GM12878 (cell line): ENCODE results near the gene RNASE12. TPM values are rescaled to one million over a fixed set of nuclear protein-coding genes. Genes with fewer than 3 reads are reported as not detected.

Source experiments
- ATAC-seq: fragments of 200-7000 bp; cut with Tn5 transposase; 3 replicates; pipeline ENCODE4 v1.9.1; 2020; ENCODE audit warnings: mild to moderate bottlenecking, moderate library complexity
- BruUV-seq: library from RNA; stranded (reverse); fragments of 400-500 nt; replicated peaks from 2 replicates; lab custom pipeline; 2021; lab: Mats Ljungman, UMichigan
- CTCF ChIA-PET: fragments of 300-600 bp; sonication (Branson Sonifier 250); formaldehyde crosslinking; extraction: SDS; loops from one replicate; lab custom pipeline; 2021; ENCODE audit warnings: inconsistent platforms; lab: Yijun Ruan, JAX
- POLR2A ChIA-PET: fragments of 350-600 bp; formaldehyde crosslinking; extraction: SDS; loops from one replicate; lab custom pipeline; 2021; ENCODE audit warnings: inconsistent platforms; lab: Charles Lee
- RAD21 ChIA-PET: fragments of 300-600 bp; sonication (Branson Sonifier 250); formaldehyde crosslinking; loops from one replicate; lab custom pipeline; 2023; ENCODE audit warnings: antibody characterized with exemption; ENCODE audit not compliant: unreplicated experiment; lab: Charles Lee
- SMC1A ChIA-PET: fragments of 300-600 bp; sonication (Branson Sonifier 250); formaldehyde crosslinking; loops from one replicate; lab custom pipeline; 2023; ENCODE audit not compliant: unreplicated experiment, uncharacterized antibody; lab: Charles Lee
- DNase-seq: peaks from one replicate; pipeline ENCODE4 v3.0.0-alpha.2; 2011; ENCODE audit warnings: low read depth, low spot score
- FAIRE-seq: peaks from 3 replicates; lab custom pipeline; 2011; peaks lifted over from hg19 to GRCh38; lab: Jason Lieb, UNC
- H2AFZ ChIP-seq: 2 replicates; pipeline ENCODE4 v1.6.0; 2011; ENCODE audit warnings: low read depth, low read length, control low read depth; ENCODE audit not compliant: control insufficient read depth
- H3K27ac ChIP-seq: 2 replicates; pipeline ENCODE4 v1.5.1; 2011; ENCODE audit warnings: control low read depth; ENCODE audit not compliant: control insufficient read depth, insufficient read depth
- H3K27me3 ChIP-seq, 2 experiments: replicated peaks in 1 of 2; 2 replicates each; pipeline versions ENCODE4 v1.6.0 to v1.6.1; 2011; ENCODE audit warnings: low read length in 1 of 2; ENCODE audit not compliant: control insufficient read depth in 2 of 2, insufficient read depth in 2 of 2
- H3K36me3 ChIP-seq, 2 experiments: 2 replicates each; pipeline ENCODE4 v1.5.1; 2011; ENCODE audit warnings: low read length in 1 of 2; ENCODE audit not compliant: control insufficient read depth in 2 of 2, insufficient read depth in 2 of 2
- H3K4me1 ChIP-seq: 2 replicates; pipeline ENCODE4 v1.6.1; 2011; ENCODE audit warnings: mild to moderate bottlenecking, low read length, moderate library complexity, mixed read lengths; ENCODE audit not compliant: control insufficient read depth, insufficient read depth
- H3K4me2 ChIP-seq: 2 replicates; pipeline ENCODE4 v1.6.0; 2011; ENCODE audit warnings: control low read depth; ENCODE audit not compliant: control insufficient read depth, insufficient read depth
- H3K4me3 ChIP-seq: fragments of 200-600 bp; sonication (generic); 2 replicates; pipeline ENCODE4 v1.5.1; 2016
- H3K79me2 ChIP-seq: 2 replicates; pipeline ENCODE4 v1.6.0; 2011; ENCODE audit warnings: low read length; ENCODE audit not compliant: control insufficient read depth, insufficient read depth
- H3K9ac ChIP-seq: 2 replicates; pipeline ENCODE4 v1.8.0; 2011; ENCODE audit warnings: low read length, control low read depth, mixed read lengths; ENCODE audit not compliant: control insufficient read depth, insufficient read depth
- H3K9me3 ChIP-seq: replicated peaks from 3 replicates; pipeline ENCODE4 v1.5.1; 2011; ENCODE audit warnings: mild to moderate bottlenecking, low read length; ENCODE audit not compliant: control insufficient read depth, insufficient read depth
- H4K20me1 ChIP-seq: 2 replicates; pipeline ENCODE4 v1.6.0; 2011; ENCODE audit not compliant: control insufficient read depth, insufficient read depth
- CREM ChIP-seq: IDR thresholded peaks from 2 replicates; pipeline ENCODE4 v1.6.1; 2014; ENCODE audit warnings: antibody characterized with exemption, low read depth
- EED ChIP-seq: sonication (generic); IDR thresholded peaks from 2 replicates; pipeline ENCODE4 v1.6.1; 2016; ENCODE audit warnings: antibody characterized with exemption, low read depth
- FOXK2 ChIP-seq: fragments of 450-650 bp; IDR thresholded peaks from 2 replicates; pipeline ENCODE4 v1.6.1; 2017; ENCODE audit warnings: mild to moderate bottlenecking, moderate library complexity
- LARP7 ChIP-seq: fragments of 450-650 bp; IDR thresholded peaks from 2 replicates; pipeline ENCODE4 v1.6.1; 2017; ENCODE audit warnings: mild to moderate bottlenecking
- NFXL1 ChIP-seq: fragments of 450-650 bp; IDR thresholded peaks from 2 replicates; pipeline ENCODE4 v1.6.1; 2017; ENCODE audit warnings: antibody characterized with exemption, mild to moderate bottlenecking, borderline replicate concordance
- SMAD5 ChIP-seq: IDR thresholded peaks from 2 replicates; pipeline ENCODE4 v1.6.1; 2016; ENCODE audit warnings: antibody characterized with exemption, low read depth
- SPI1 ChIP-seq: IDR thresholded peaks from 2 replicates; pipeline ENCODE4 v1.6.1; 2011; ENCODE audit warnings: low read depth, mild to moderate bottlenecking, low read length, moderate library complexity, borderline replicate concordance; ENCODE audit not compliant: insufficient read depth
- WGBS: methylation state at CpG from one replicate; pipeline ENCODE4 v1.1.6; 2016; ENCODE audit warnings: low lambda C conversion rate; ENCODE audit not compliant: insufficient replicate concordance, insufficient coverage; ENCODE audit errors: missing lambda C conversion rate; 5-methylcytosine and 5-hydroxymethylcytosine counted together
- in situ Hi-C: fragments of 300-500 bp; cut with MboI; formaldehyde crosslinking; loops from 9 replicates; pipeline ENCODE4 v1.14.3; 2018; ENCODE audit warnings: mixed read lengths
- intact Hi-C: fragments of 100-400 bp; cut with micrococcal nuclease; formaldehyde crosslinking; loops from one replicate; pipeline ENCODE4 v1.14.2; 2022; ENCODE audit not compliant: unreplicated experiment
- polyA plus RNA-seq, 11 experiments: library from polyadenylated mRNA; depleted of rRNA in 4 of 11; unstranded in 6 of 11; stranded (reverse) in 5 of 11; fragments of >200 nt; fragmentation: Nextera tagmentation in 4 of 11; fragmentation: Illumina TruSeq in 1 of 11; extraction: Ambion mirVana in 4 of 11; extraction: Trizol in 1 of 11; gene quantifications; 1 replicate in 1 of 11; 2 replicates in 10 of 11; pipeline versions ENCODE4 v1.2.1 to v1.2.3, GENCODE V29; 2011 to 2016; ENCODE audit warnings: inconsistent platforms in 2 of 11, missing spikeins in 2 of 11, low read depth in 1 of 11
- total RNA-seq, 4 experiments: library from RNA; depleted of rRNA in 3 of 4; stranded (reverse); fragments of >200 nt in 3 of 4; fragmentation: Illumina TruSeq in 1 of 4; extraction: Trizol in 1 of 4; gene quantifications; 2 replicates each; pipeline versions ENCODE4 v1.2.1 to v1.2.3, GENCODE V29; 2013 to 2021
- TF ChIP-seq, protein P1 (sequence below): IDR thresholded peaks from 2 replicates; pipeline ENCODE4 v1.6.1; 2012; ENCODE audit warnings: mild to moderate bottlenecking, low read depth, low read length
- TF ChIP-seq, protein P2 (sequence below): fragments of 150-350 bp; IDR thresholded peaks from 2 replicates; pipeline ENCODE4 v1.6.1; 2016; ENCODE audit warnings: low read depth, low read length

RNASE12 gene
- total and polyA plus RNA-seq, 10 of the 15 experiments (the other 5 are each of a cell fraction or from before 2014, with no cell fraction given): not detected

DNA sequence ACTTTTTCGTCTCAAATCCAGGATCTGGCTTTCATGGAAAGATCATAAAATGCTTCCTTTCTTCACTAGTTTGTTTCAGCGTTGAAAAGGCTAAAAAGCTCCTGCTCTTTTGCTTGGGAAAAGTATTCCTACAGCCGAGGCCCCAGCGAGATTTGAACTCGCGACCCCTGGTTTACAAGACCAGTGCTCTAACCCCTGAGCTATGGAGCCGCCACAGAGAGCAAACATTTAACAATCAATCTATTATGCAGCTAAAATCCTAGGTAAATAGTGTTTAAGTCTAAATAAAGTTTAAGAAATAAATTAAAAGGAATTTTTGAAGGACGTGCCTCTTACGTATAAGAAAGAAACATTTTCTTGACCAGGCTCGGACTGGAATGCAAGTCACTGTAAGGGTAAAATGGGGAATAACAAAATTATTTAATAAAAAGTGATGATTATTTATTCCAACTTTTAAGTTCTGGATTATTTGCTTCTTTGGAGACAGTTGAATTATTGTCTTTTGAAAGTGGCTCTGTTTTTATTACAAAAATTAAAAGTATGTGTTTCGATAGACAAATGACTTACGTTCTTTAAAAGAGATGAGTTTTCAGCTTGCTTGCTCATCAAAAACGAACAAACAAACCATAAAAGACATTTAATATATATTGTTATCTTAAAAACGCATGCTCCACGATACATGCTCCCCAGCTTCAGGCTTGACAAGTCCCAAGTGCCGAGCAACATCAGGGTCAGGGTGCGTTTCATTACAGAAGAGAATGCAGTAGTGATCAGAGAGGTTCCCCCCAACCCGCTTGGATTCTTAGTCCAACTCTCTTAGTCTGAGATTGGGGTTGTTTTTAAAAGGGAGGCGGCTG is 40.1 kb upstream of the RNASE12 start:
- Histone ChIP-seq H3K4me2 (peak overlapping the region; percentile 99), H3K27me3 (peaks cover 0 to 2% of the 10 kb centered on the region in 2 experiments; a peak in 2 of 4 replicates), H3K4me1 (peaks cover 7% of the 10 kb centered on the region; the same call in 1 of the 2 replicates), H3K9ac (peak overlapping the region; percentile 62; the same call in 1 of the 2 replicates), H3K79me2 (no peaks in the 10 kb centered on the region), H3K36me3 (no peaks in the 10 kb centered on the region), H3K4me3 (peak overlapping the region; percentile 88), H3K9me3 (no peaks in the 10 kb centered on the region), H4K20me1 (no peaks in the 10 kb centered on the region), H2AFZ (peak overlapping the region; percentile 33; the same call in 1 of the 2 replicates), H3K27ac (no peak overlapping the region; the same call in 1 of the 2 replicates)
- FAIRE-seq: no peak
- 4% methylated on average over 19 of the region's 19 CpGs for WGBS
- intact Hi-C loops: loop anchor here (1.0 kb wide), 2 partner anchors 18 to 52 kb away; no protein-coding TSS in a partner anchor
- RAD21 ChIA-PET: interaction anchor here (0.8 to 3.1 kb wide), 14 partner anchors 9 to 303 kb away, joined by 3 to 38 read pairs (median 4); partner anchors contain the start of genes PARP2 and RNASE4
- DNase-seq: no peak
- BruUV-seq: no TSS peak
- ATAC-seq: peak; percentile 28
- in situ Hi-C loops: loop anchor here (5.0 kb wide), 1 partner anchor 51 kb away; the partner anchor contains the start of gene RNASE4
- CTCF ChIA-PET: interaction anchor here (0.6 to 3.7 kb wide), 20 partner anchors 10 to 303 kb away, joined by 3 to 19 read pairs (median 5); partner anchors contain the start of genes ANG, PARP2 and RNASE4
- POLR2A ChIA-PET: interaction anchor here (1.2 to 2.1 kb wide), 5 partner anchors 9 to 57 kb away, joined by 3 to 8 read pairs (median 5); no protein-coding TSS in a partner anchor
- SMC1A ChIA-PET: interaction anchor here (0.7 to 5.2 kb wide), 16 partner anchors 9 to 303 kb away, joined by 3 to 49 read pairs (median 6); partner anchors contain the start of gene RNASE4
- no peak for TF ChIP-seq EED
- TF ChIP-seq, protein P1, sequence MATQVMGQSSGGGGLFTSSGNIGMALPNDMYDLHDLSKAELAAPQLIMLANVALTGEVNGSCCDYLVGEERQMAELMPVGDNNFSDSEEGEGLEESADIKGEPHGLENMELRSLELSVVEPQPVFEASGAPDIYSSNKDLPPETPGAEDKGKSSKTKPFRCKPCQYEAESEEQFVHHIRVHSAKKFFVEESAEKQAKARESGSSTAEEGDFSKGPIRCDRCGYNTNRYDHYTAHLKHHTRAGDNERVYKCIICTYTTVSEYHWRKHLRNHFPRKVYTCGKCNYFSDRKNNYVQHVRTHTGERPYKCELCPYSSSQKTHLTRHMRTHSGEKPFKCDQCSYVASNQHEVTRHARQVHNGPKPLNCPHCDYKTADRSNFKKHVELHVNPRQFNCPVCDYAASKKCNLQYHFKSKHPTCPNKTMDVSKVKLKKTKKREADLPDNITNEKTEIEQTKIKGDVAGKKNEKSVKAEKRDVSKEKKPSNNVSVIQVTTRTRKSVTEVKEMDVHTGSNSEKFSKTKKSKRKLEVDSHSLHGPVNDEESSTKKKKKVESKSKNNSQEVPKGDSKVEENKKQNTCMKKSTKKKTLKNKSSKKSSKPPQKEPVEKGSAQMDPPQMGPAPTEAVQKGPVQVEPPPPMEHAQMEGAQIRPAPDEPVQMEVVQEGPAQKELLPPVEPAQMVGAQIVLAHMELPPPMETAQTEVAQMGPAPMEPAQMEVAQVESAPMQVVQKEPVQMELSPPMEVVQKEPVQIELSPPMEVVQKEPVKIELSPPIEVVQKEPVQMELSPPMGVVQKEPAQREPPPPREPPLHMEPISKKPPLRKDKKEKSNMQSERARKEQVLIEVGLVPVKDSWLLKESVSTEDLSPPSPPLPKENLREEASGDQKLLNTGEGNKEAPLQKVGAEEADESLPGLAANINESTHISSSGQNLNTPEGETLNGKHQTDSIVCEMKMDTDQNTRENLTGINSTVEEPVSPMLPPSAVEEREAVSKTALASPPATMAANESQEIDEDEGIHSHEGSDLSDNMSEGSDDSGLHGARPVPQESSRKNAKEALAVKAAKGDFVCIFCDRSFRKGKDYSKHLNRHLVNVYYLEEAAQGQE: no peak
- TF ChIP-seq FOXK2: no peak
- TF ChIP-seq, protein P2, sequence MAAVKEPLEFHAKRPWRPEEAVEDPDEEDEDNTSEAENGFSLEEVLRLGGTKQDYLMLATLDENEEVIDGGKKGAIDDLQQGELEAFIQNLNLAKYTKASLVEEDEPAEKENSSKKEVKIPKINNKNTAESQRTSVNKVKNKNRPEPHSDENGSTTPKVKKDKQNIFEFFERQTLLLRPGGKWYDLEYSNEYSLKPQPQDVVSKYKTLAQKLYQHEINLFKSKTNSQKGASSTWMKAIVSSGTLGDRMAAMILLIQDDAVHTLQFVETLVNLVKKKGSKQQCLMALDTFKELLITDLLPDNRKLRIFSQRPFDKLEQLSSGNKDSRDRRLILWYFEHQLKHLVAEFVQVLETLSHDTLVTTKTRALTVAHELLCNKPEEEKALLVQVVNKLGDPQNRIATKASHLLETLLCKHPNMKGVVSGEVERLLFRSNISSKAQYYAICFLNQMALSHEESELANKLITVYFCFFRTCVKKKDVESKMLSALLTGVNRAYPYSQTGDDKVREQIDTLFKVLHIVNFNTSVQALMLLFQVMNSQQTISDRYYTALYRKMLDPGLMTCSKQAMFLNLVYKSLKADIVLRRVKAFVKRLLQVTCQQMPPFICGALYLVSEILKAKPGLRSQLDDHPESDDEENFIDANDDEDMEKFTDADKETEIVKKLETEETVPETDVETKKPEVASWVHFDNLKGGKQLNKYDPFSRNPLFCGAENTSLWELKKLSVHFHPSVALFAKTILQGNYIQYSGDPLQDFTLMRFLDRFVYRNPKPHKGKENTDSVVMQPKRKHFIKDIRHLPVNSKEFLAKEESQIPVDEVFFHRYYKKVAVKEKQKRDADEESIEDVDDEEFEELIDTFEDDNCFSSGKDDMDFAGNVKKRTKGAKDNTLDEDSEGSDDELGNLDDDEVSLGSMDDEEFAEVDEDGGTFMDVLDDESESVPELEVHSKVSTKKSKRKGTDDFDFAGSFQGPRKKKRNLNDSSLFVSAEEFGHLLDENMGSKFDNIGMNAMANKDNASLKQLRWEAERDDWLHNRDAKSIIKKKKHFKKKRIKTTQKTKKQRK: no peak
- TF ChIP-seq SMAD5: no peak
- TF ChIP-seq SPI1: no peak
- no peak for TF ChIP-seq LARP7
- TF ChIP-seq CREM: no peak
- TF ChIP-seq NFXL1: no peak
